Fibroblast of gingiva (primary cell): ENCODE results near the gene PFKL.
"Not testable (repeated sequence)": the region's sequence is repeated elsewhere in the genome, so short reads cannot be mapped to it uniquely, and the experiment has no call there.

Experiments used
- DNase-seq: peaks from one replicate; pipeline ENCODE4 v3.0.0-alpha.2; 2011; ENCODE audit warnings: low read depth

The PFKL gene

DNA sequence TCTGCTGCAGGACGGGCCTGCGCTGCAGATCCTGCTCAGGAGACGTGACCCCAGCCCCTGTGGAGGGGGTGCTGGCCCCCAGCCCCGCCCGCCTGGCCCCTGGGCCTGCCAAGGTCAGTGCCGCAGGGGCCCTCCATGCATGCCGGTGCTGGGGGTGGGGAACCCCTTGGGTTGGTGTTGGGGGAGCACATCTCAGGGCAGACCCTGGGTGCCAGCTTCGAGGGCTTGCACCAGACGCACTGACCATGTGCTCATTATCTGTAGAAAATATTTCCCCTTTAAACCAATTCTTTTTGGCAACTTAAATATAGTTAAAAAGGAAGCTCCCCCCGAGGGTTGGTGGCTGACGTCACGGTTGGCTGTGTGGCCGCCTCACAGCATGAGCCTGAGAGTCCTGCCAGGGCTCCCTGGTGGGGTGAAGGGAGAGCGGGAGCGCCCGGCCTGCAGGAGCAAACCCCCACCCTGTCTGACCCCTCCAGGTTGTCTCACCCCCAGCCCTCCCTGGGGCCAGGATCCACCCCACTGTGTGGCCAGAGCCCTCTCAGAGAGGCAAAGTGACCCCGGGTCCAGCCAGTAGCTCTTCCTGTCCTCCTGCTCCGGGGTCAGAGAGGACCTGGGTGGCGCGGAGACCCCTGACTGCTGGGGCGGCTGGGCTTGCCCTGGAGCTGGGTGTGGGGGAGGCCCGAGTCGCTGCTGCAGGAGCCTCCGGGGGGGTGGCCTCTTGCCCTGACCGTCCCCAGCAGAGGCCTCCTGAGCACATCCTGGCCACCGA is 5.3 kb upstream of the PFKL start:
- peak; percentile 49 for DNase-seq

DNA sequence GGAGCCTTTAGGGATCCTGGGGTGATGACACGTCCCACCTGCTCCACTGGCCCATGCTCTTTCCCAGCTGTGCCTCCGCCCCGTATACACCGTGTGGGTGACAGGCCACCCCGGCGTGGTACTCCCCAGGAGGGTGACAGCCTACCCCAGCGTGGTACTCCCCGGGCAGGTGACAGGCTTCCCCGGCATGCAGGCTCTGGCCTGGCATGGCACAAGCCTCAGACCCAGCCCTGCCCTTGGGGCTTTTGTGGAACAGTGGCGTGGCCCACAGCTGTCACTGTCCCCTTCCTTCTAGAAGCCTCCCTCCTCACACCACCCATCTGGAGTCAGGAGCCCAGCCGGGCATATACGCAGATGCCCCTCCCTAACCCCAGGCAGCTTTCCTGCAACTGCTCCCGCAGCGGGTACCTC is 4.7 kb upstream of the PFKL start:
- no peak for DNase-seq

DNA sequence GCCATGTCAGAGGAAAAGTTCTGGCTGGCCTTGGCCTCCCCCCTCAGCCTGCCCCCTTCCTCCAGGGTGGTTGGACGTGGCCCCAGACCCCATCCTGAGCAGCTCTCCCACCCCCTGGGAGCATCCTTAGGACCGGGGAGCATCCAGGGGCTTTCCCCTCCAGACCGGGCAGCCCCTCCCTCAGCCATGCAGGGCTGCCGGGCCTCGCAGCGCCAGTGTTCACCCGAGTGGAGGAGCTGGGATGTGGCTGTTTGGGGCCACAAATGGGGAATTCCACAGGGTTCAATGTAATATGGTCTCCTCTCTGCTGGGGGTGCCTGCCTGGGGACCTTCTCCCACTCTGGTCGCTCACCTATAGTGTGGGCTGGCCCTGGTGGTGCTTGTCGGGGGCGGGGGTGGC is 4.2 kb upstream of the PFKL start:
- DNase-seq: no peak

- DNase-seq: no peak
Measured at GRCh38 chr21:44296103-44296519, 3.7 kb upstream of the PFKL start.

- no peak for DNase-seq
Measured at GRCh38 chr21:44296916-44297315, 2.9 kb upstream of the PFKL start.

GRCh38 chr21:44297525-44298290 is 2.1 kb upstream of the PFKL start:
- DNase-seq: peak; percentile 78

- DNase-seq: no peak
Measured at GRCh38 chr21:44298301-44298700, 1.6 kb upstream of the PFKL start.

DNA sequence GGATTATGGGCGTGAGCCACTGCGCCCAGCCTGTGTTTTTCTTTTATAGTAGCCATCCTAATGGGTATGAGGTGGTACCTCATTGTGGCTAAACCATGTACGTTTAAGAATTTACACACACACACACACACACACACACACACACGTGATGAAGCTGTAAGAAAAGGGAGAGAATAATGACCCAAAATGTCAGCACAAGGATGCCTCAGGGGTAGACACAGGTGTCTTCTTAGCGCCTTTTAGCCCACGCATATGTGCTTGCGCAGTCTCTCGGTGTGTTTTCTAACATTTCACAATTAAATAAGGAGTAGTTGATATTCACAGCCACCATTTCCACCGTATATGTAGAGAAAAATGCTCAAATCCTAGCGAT is 782 bp upstream of the PFKL start:
- DNase-seq: no peak

GRCh38 chr21:44300262-44300959 is 558 bp downstream of the PFKL start:
- DNase-seq: peak; percentile 51

GRCh38 chr21:44301141-44301540 is 1.3 kb downstream of the PFKL start:
- no peak for DNase-seq

DNA sequence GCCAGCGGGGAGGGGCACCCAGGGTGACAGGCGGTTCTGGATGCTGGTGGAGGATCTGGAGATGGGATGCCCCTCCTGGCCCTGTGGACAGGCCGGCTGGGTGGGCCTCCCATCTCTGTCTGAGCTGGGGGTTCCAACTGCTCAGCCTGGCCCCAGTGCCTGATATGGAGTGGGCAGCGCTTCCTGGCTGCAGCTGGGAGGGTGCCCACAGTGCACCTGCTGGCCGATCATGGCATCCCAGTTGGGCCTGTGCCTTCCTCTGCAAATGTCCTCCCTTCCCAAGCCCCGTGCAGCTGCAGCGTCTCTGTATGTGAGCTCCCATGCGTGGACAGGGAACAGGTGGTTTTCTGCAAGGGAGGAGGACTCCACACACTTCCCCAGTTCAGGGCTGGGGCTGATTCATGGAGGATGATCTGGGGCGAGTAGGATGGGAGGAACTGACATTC is 2.1 kb downstream of the PFKL start:
- DNase-seq: no peak

DNA sequence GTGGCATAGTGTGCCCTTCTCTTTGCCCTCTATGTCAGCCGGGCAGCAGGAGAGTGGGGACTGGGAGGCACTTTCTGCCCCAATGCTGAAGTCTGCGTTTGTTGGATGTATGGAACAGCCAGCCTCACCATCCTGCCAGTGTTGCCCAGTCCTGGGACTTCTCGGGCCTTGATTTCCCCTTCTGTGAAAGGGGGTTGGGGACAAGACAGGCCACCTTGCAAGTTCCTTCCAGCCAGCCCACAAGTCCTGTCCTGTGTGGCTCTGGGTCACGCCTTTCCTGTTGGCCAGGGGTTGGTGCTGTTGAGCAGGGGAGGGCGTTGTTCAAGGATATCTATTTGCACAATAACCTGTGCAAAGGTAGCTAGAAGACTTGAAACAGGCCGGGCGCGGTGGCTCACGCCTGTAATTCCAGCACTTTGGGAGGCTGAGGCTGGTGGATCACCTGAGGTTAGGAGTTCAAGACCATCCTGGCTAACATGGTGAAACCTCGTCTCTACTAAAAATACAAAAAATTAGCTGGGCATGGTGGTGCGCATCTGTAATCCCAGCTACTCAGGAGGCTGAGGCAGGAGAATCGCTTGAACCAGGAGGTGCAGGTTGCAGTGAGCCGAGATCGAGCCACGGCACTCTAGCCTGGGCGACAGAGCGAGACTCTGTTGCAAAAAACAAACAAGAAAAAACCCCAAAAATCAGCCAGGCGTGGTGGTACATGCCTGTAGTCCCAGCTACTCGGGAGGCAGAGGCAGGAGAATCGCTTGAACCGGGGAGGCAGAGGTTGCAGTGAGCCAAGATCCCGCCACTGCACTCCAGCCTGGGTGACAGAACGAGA is 2.9 kb downstream of the PFKL start:
- DNase-seq: not testable (repeated sequence)

- DNase-seq: no peak
Measured at GRCh38 chr21:44303490-44303981, 3.7 kb downstream of the PFKL start.

- no peak for DNase-seq
Measured at GRCh38 chr21:44304011-44304616, 4.3 kb downstream of the PFKL start.

- DNase-seq: no peak
Measured at GRCh38 chr21:44304877-44305293, 5.0 kb downstream of the PFKL start.

- DNase-seq: no peak
Measured at GRCh38 chr21:44305691-44306090, 5.8 kb downstream of the PFKL start.

DNA sequence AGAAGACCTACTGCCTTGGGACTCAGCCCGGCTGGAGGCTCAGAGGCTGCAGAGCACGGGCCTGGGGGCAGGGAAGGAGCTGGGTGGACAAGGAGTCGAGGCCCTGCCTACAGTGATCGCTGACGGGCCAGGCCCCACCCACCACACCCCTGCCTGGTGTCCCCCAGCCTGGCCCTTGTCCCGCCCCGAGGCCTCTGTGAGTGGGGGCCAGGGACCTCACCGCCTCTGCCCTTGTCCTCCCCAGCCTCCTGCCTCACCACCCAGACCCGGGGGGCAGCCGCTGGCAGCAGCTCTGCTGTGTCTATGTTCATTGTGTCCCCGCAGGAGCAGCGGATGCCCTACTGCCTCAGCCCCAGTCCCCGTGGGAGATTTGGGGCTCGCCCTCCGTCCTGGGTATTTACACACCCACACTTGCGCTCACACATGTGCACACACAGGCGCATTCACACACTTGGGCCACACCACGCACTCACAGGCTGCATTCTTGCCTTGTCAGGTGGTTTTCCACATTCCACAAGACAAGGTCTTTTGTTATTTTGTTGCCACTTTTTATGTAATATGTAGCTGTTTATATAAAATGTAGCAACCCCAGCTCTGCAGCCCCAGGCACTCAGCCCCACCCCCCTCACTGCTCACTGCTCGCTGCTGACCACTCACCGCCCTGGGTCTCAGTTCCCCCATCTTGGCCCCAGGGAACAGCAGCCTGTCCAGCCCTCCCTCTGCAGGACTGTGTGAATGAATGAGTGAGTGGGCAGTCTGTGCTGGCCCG is 7.3 kb downstream of the PFKL start:
- DNase-seq: no peak

GRCh38 chr21:44310628-44311507 is 11.0 kb downstream of the PFKL start:
- DNase-seq: no peak

- no peak for DNase-seq
Measured at GRCh38 chr21:44312089-44312488, 12.2 kb downstream of the PFKL start.

GRCh38 chr21:44312716-44313115 is 12.9 kb downstream of the PFKL start:
- no peak for DNase-seq
